HG02852 (cell line): ENCODE data around the gene LMAN2L.

Experiments
- ATAC-seq: cut with Tn5 transposase; IDR thresholded peaks from one replicate; pipeline ENCODE4 v1.9.1; 2021; ENCODE audit warnings: mild to moderate bottlenecking, moderate library complexity; ENCODE audit not compliant: unreplicated experiment

LMAN2L gene

DNA sequence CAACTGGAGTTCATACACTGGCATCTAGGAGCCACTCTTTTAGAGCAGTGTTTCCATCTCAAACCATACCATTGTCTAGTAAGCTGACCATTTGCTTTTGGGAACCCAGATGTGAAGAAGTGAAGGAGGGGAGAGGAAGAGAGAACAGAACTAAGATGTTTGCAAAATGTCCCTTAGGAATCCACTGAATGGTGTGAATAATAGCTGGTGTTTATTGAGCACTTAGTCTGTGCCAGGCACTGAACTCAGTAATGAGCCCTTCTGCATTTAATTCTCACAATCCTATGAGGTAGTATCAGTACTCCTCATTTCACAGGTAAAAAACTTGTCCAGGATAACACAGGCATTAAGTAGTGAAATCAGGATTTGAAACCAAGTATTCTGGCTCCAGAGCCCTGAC is 23.5 kb downstream of the LMAN2L start:
- ATAC-seq, result no peak

GRCh38 chr2:96715658-96716057 is 24.2 kb downstream of the LMAN2L start:
- ATAC-seq, result no peak

DNA sequence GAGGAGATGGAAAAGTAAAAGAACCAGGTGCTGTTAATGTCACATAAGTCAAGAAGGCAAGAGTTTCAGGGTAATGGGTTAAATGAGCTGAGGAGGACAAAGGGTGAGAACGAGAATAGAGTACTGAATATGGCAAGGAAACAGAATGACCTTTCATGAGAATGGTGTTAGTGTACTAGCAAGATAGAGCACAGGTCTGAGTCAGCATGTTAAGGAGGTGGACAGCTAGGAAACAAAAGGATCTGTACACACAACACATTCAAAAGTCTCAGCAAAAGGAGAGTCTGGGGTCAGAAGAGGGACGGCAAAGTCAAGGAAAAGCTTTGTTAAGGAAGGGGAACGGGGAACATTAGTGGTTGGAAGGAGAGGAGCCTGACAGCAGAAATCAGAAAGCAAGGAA is 28.9 kb downstream of the LMAN2L start:
- ATAC-seq, result no peak

DNA sequence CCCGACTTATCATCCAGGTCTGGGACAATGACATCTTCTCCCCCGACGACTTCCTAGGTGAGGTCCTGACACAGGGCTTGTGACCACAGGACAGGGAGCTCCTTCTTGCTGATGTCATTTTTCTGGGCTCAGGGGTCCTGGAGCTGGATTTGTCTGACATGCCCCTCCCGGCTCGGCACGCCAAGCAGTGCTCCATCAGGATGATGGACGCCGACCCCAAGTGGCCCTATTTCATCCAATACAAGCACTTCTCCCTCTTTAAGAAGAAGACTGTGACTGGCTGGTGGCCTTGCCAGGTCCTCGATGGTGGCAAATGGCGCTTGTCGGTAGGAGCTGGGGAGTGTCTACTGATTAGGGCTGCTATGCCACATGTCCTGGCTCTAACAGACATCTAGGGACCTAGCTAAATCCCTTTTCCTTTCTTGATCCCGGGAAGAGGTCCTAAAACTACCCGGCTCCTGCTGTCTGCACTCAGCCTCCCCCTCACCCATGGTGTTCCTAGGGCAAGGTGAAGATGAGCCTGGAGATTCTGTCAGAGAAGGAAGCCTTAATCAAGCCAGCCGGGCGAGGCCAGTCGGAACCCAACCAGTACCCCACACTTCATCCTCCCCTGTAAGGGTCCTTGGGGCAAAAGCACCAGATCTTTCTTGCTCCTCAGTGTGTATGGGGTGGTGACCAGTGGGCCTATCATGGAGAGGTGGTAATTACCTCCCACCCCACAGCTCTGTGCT is 36.7 kb downstream of the LMAN2L start:
- ATAC-seq, result no peak

DNA sequence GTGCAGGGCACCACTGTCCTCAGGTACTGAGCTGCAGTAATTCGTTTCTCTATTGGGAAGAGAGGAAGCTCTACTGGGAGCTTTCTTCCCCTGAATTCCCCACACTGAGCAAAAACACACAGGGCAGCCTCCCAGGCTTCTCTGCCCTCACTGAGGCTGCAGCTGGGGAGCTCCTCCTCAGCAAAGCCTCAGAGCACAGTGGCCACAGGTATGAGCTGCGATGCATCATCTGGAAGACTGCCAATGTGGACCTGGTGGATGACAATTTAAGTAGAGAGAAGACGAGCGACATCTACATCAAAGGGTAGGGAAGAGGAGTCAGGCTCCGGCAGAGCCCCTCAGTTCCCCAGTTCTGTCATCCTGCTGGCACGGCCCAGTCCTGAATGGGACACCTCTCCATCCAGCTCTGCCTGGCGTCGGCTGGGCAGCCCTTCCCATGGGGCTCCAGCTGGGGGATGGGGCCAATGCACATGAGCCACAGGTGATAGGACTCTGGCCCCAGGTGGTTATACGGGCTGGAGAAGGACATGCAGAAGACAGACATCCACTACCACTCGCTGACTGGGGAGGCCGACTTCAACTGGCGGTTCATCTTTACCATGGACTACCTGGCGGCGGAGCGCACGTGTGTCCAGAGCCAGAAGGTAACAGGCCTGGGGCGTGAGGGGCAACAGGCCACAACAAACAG is 37.6 kb downstream of the LMAN2L start:
- no peak for ATAC-seq

DNA sequence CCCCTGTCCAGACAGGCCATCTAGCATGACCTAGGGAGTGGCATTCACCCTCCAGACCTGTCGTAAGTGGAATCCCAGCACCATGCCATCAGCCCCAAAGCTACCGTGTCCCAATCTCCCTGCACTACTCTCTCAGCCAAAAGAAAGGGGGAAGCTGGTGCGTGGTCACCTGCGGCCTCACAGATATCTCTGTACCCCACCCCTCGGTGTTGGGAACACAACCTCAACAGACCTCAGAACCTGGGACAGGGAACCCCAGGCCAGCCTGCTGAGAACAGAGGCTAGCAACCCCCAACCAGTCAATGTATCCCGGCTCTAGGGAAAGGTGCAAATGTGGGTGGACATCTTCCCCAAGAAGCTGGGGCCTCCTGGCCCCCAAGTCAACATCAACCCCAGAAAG is 38.2 kb downstream of the LMAN2L start:
- ATAC-seq, result no peak

DNA sequence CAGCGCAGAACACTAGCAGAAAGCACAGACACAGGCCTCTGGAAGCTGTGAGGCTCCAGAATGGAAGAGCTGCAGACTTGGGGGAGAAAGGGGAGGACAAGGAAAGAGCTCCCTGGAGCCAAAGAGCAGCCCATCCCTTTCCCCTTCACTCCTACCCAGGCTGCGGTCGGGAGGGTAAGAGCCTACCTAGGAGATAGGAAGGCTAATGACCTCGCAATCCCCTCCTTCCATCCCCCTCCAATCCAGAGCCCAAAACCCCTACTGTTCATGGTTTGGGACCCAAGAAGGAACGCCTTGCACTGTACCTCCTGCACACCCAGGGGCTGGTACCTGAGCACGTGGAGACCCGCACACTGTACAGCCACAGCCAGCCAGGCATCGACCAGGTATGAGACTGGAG is 39.8 kb downstream of the LMAN2L start:
- ATAC-seq, result no peak

GRCh38 chr2:96699621-96700020 is 40.2 kb downstream of the LMAN2L start:
- ATAC-seq, result no peak

DNA sequence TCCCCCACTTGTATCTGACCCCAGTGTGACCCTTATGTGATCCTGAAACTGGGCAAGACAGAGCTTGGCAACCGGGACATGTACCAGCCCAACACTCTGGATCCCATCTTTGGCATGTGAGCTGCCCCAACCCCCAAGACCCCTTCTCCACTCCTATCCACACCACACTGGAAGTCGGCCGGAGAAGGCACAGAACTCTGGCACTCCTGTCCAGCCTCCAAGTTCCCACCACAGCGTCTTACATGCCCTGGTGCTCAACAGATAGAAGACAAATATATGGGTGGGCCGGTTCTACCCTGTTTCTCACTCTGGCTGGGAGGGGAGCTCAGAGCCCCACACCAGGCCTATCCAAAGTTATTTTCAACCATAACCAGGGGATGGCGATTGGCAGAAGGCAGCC is 40.8 kb downstream of the LMAN2L start:
- no peak for ATAC-seq

GRCh38 chr2:96698221-96698861 is 41.5 kb downstream of the LMAN2L start:
- ATAC-seq, result no peak

- ATAC-seq, result no peak
Measured at GRCh38 chr2:96697476-96697875, 42.4 kb downstream of the LMAN2L start.

DNA sequence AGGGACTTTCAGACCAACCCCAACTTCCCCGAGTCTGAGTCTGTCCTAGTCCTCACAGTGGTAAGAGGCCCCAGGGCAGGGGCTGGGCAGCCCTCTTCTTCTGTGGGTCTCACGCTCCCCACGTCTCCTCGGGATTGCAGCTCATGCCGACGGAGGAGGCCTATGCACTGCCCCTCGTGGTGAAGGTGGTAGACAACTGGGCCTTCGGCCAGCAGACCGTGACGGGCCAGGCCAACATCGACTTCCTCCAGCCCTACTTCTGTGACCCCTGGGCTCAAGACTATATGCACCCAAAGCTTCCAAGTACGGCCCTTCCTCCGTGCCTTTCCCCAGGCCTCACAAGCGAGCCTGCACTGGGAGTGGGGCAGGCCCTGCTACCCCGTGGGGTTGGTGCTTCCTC is 44.3 kb downstream of the LMAN2L start:
- no peak for ATAC-seq

GRCh38 chr2:96694816-96695455 is 44.9 kb downstream of the LMAN2L start:
- no peak for ATAC-seq

- no peak for ATAC-seq
Measured at GRCh38 chr2:96694279-96694678, 45.6 kb downstream of the LMAN2L start.

- ATAC-seq, result no peak
Measured at GRCh38 chr2:96693286-96694200, 46.3 kb downstream of the LMAN2L start.

GRCh38 chr2:96692094-96692971 is 47.5 kb downstream of the LMAN2L start:
- no peak for ATAC-seq

DNA sequence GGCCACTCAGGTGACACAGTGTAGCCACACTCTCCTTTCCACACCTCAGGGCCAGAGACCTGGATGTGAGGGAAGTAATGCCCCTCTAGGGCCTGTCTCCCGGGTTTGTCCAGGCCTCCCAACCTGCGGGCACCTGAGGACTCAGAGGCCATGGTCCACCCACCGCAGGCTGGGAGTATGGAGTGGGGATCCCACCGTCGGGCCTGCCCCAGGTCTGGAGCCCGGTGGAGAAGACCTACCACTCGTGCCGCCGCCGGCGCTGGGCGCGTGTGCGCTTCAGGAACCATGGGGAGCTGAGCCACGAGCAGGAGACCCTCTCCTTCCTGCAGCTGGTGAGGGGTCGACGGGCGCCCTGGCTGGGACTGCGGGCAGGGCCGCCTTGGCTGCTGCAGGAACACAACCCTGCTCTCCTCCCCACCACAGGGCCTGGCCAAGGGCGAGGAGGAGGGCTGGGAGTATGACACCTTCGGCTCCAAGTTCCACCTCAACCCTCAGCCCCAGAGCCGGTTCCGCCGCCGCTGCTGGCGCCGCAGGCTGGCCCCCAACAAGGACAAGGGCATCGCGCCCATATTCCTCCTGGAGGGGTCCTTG is 48.7 kb downstream of the LMAN2L start:
- no peak for ATAC-seq

- ATAC-seq, result no peak
Measured at GRCh38 chr2:96690306-96691021, 49.4 kb downstream of the LMAN2L start.
